ENCODE data around the gene UBE2K.
A peak's percentile ranks its signal among the peaks of the same experiment; 100 is the strongest.
"Not testable (repeated sequence)": the region's sequence is repeated elsewhere in the genome, so short reads cannot be mapped to it uniquely, and the experiment has no call there.

UBE2K gene

GRCh38 chr4:39689970-39690369 is 8.0 kb upstream of the UBE2K start:
- DNase-seq (ENCODE audit: low read depth in 2 of 2), result no peak

- peak; percentile 13 to 24 for DNase-seq (ENCODE audit: low read depth in 2 of 2)
Observed at GRCh38 chr4:39698424-39699009, 581 bp downstream of the UBE2K start.

GRCh38 chr4:39699687-39700409 is 1.9 kb downstream of the UBE2K start:
- DNase-seq (ENCODE audit: low read depth in 2 of 2), result no peak

- no peak for DNase-seq (ENCODE audit: low read depth in 2 of 2)
Observed at GRCh38 chr4:39700554-39700953, 2.6 kb downstream of the UBE2K start.

GRCh38 chr4:39702716-39703115 is 4.8 kb downstream of the UBE2K start:
- no peak for DNase-seq (ENCODE audit: low read depth in 2 of 2)

GRCh38 chr4:39704789-39705188 is 6.9 kb downstream of the UBE2K start:
- not testable (repeated sequence) for DNase-seq (ENCODE audit: low read depth in 2 of 2)

GRCh38 chr4:39706334-39706733 is 8.4 kb downstream of the UBE2K start:
- no peak for DNase-seq (ENCODE audit: low read depth in 2 of 2)

GRCh38 chr4:39706741-39707511 is 9.0 kb downstream of the UBE2K start:
- DNase-seq (ENCODE audit: low read depth in 2 of 2), result no peak

GRCh38 chr4:39710098-39710896 is 12.4 kb downstream of the UBE2K start:
- no peak for DNase-seq (ENCODE audit: low read depth in 2 of 2)

- no peak for DNase-seq (ENCODE audit: low read depth in 2 of 2)
Observed at GRCh38 chr4:39712819-39713607, 15.1 kb downstream of the UBE2K start.

- DNase-seq (ENCODE audit: low read depth in 2 of 2), result no peak
Observed at GRCh38 chr4:39713691-39714090, 15.8 kb downstream of the UBE2K start.

- no peak for DNase-seq (ENCODE audit: low read depth in 2 of 2)
Observed at GRCh38 chr4:39714166-39714565, 16.2 kb downstream of the UBE2K start.

GRCh38 chr4:39715788-39716187 is 17.9 kb downstream of the UBE2K start:
- DNase-seq (ENCODE audit: low read depth in 2 of 2), result no peak

GRCh38 chr4:39716356-39716755 is 18.4 kb downstream of the UBE2K start:
- no peak for DNase-seq (ENCODE audit: low read depth in 2 of 2)

GRCh38 chr4:39717743-39718142 is 19.8 kb downstream of the UBE2K start:
- not testable (repeated sequence) for DNase-seq (ENCODE audit: low read depth in 2 of 2)

- no peak for DNase-seq (ENCODE audit: low read depth in 2 of 2)
Observed at GRCh38 chr4:39718366-39719323, 20.7 kb downstream of the UBE2K start.

- DNase-seq (ENCODE audit: low read depth in 2 of 2), result no peak
Observed at GRCh38 chr4:39719804-39720580, 22.1 kb downstream of the UBE2K start.

- DNase-seq (ENCODE audit: low read depth in 2 of 2), result not testable (repeated sequence)
Observed at GRCh38 chr4:39721273-39721672, 23.3 kb downstream of the UBE2K start.

- no peak for DNase-seq (ENCODE audit: low read depth in 2 of 2)
Observed at GRCh38 chr4:39721788-39722187, 23.9 kb downstream of the UBE2K start.

Measured in stimulated activated CD4-positive, alpha-beta T cell treated with anti-CD3 and anti-CD28 coated beads, Interleukin-15, amount 100 ng/mL, for 48 hours (primary cell).